Adrenal gland (tissue), 12 donors: ENCODE results near the gene CSPG4. TPM values are rescaled to one million over a fixed set of nuclear protein-coding genes. Genes with fewer than 3 reads are reported as not detected.
"Not testable (repeated sequence)": the region's sequence is repeated elsewhere in the genome, so short reads cannot be mapped to it uniquely, and the experiment has no call there.

Source experiments
- DNase-seq, 7 donors: peaks; one replicate each; pipeline ENCODE4 v3.0.0-alpha.2; 2019 to 2020
- H3K27ac ChIP-seq, 5 donors: fragments of 200-600 bp; sonication (generic) in 4 of 5; 1 replicate in 3 of 5; 2 replicates in 2 of 5; pipeline versions ENCODE4 v1.5.1 to v1.8.0; 2016 to 2020; ENCODE audit warnings: mild to moderate bottlenecking in 1 of 5
- H3K27me3 ChIP-seq: fragments of 200-600 bp; 2 replicates; pipeline ENCODE4 v1.8.0; 2021
- H3K36me3 ChIP-seq, 2 donors: fragments of 200-600 bp; replicated peaks in 1 of 2; 1 replicate in 1 of 2; 2 replicates in 1 of 2; pipeline versions ENCODE4 v1.5.1 to v1.8.0; 2018 to 2022
- H3K4me1 ChIP-seq, 2 donors: fragments of 200-600 bp; replicated peaks in 1 of 2; 1 replicate in 1 of 2; 2 replicates in 1 of 2; pipeline versions ENCODE4 v1.5.1 to v1.8.0; 2018 to 2021
- H3K4me3 ChIP-seq, 4 donors: fragments of 200-600 bp; sonication (generic) in 3 of 4; one replicate each; pipeline ENCODE4 v1.5.1; 2016 to 2018
- H3K9me3 ChIP-seq, 3 donors: fragments of 200-600 bp; sonication (generic) in 1 of 3; replicated peaks in 1 of 3; 1 replicate in 2 of 3; 2 replicates in 1 of 3; pipeline versions ENCODE4 v1.5.1 to v1.8.0; 2016 to 2021
- CTCF ChIP-seq, 6 experiments: fragments of 450-650 bp in 4 of 6; fragments of 200-600 bp in 2 of 6; sonication (generic) in 1 of 6; IDR thresholded peaks; 1 replicate in 5 of 6; 2 replicates in 1 of 6; pipeline versions ENCODE4 v1.5.1 to v1.8.0; 2016 to 2021; ENCODE audit warnings: antibody characterized with exemption in 6 of 6, mild to moderate bottlenecking in 2 of 6, moderate library complexity in 1 of 6
- POLR2A ChIP-seq, 2 donors: fragments of 450-650 bp; IDR thresholded peaks; one replicate each; pipeline ENCODE4 v1.6.1; 2017; ENCODE audit warnings: antibody characterized with exemption in 2 of 2, mild to moderate bottlenecking in 2 of 2, moderate library complexity in 1 of 2
- WGBS, 4 donors: extraction: QIAGEN DNeasy Blood & Tissue Kit in 2 of 4; methylation state at CpG; one replicate each; pipeline versions ENCODE4 v1.1.5 to v1.1.7; 2013 to 2017; 5-methylcytosine and 5-hydroxymethylcytosine counted together
- intact Hi-C, 2 donors: fragments of 100-400 bp; cut with DNase I; formaldehyde crosslinking; loops; one replicate each; pipeline versions ENCODE4 v1.14.1 to v1.15.0; 2022 to 2023
- polyA plus RNA-seq, 3 donors: library from polyadenylated mRNA; stranded (reverse); fragments of 200-250 nt in 2 of 3; fragments of 350-450 nt in 1 of 3; fragmentation: Illumina TruSeq in 1 of 3; extraction: RNeasy Lipid Tissue Mini Kit (QIAGEN cat#74804) in 1 of 3; gene quantifications; one replicate each; pipeline ENCODE4 v1.2.3, GENCODE V29; 2013 to 2014
- total RNA-seq, 9 donors: library from RNA; depleted of rRNA in 4 of 9; stranded (reverse); fragments of >200 nt in 4 of 9; fragments of 120-200 nt in 1 of 9; fragmentation: NEBNext Ultra II Directional in 1 of 9; extraction: Animal tissue kit (Norgen Biotek cat#: 25700) in 1 of 9; gene quantifications; one replicate each; pipeline versions ENCODE4 v1.1.0 to v1.2.4, GENCODE V29; 2013 to 2023
- donor health status: healthy with polysubstance abuse.
- donor health status: Bipolar disorder and iron deficiency.
- donor health status: DM: yes; HTN: yes; CAD: no.
- donor health status: DM: no; HTN: no; CAD: no.
- donor health status: DM: no; HTN: no; CAD: no.
- donor health status: DM: yes; HTN: yes; CAD: no.

The CSPG4 gene
- total and polyA plus RNA-seq, 12 donors = 0.55 to 6.6 (median 2.8) TPM

GRCh38 chr15:75713338-75713895 is 769 bp upstream of the CSPG4 start:
- H3K4me1 ChIP-seq = peaks cover 6 to 12% of the 10 kb centered on the region in 2 donors
- no peak overlapping the region for H3K4me3 ChIP-seq
- peak overlapping the region in 1 of 5 donors; percentile 31 for H3K27ac ChIP-seq
- TF ChIP-seq POLR2A (IDR thresholded peaks at IDR 0.05) = no peak
- no peak for TF ChIP-seq CTCF (IDR thresholded peaks at IDR 0.05)
- intact Hi-C loops = no loop called here
- DNase-seq = peak in 1 of 7 donors; percentile 32
- H3K27me3 ChIP-seq = no peaks in the 10 kb centered on the region
- WGBS, 4 donors = 47 to 56% (median 51%) methylated on average over 5 to 9 of the region's 9 CpGs
- H3K9me3 ChIP-seq = no peaks in the 10 kb centered on the region
- H3K36me3 ChIP-seq = no peaks in the 10 kb centered on the region

GRCh38 chr15:75711495-75711894 is 1.2 kb downstream of the CSPG4 start:
- H3K4me1 ChIP-seq = peaks cover 6 to 12% of the 10 kb centered on the region in 2 donors
- H3K9me3 ChIP-seq, DNase-seq, H3K27ac ChIP-seq, H3K27me3 ChIP-seq, intact Hi-C loops, H3K4me3 ChIP-seq, H3K36me3 ChIP-seq: not testable (repeated sequence)
- 69 to 73% (median 70%) methylated on average over 5 to 7 of the region's 7 CpGs for WGBS, 4 donors

GRCh38 chr15:75710874-75711273 is 1.8 kb downstream of the CSPG4 start:
- H3K4me1 ChIP-seq = peaks cover 6 to 12% of the 10 kb centered on the region in 2 donors
- DNase-seq, H3K27ac ChIP-seq, intact Hi-C loops, H3K36me3 ChIP-seq, H3K4me3 ChIP-seq, H3K27me3 ChIP-seq, H3K9me3 ChIP-seq: not testable (repeated sequence)
- 94% methylated on average over 5 of the region's 5 CpGs; no CpG with 5 or more reads in 2 of the 4 donors for WGBS, 4 donors

GRCh38 chr15:75709458-75709857 is 3.2 kb downstream of the CSPG4 start:
- WGBS, 4 donors = 22 to 38% (median 31%) methylated on average over 7 to 13 of the region's 15 CpGs
- H3K36me3 ChIP-seq, H3K9me3 ChIP-seq, intact Hi-C loops, H3K27me3 ChIP-seq, H3K4me3 ChIP-seq: not testable (repeated sequence)
- DNase-seq = peak in 6 of 7 donors; percentile 50 to 83 (median 72)
- TF ChIP-seq POLR2A (IDR thresholded peaks at IDR 0.05) = peak in 1 of 2 donors; percentile 8
- H3K27ac ChIP-seq = peak overlapping the region in 1 of 5 donors; percentile 40
- peaks cover 6 to 12% of the 10 kb centered on the region in 2 donors for H3K4me1 ChIP-seq

- Histone ChIP-seq H3K36me3 (no peaks in the 10 kb centered on the region), H3K4me3 (no peak overlapping the region), H3K9me3 (no peaks in the 10 kb centered on the region), H3K27ac (no peak overlapping the region), H3K27me3 (no peaks in the 10 kb centered on the region), H3K4me1 (peaks cover 0 to 10% of the 10 kb centered on the region in 2 donors)
- TF ChIP-seq POLR2A (IDR thresholded peaks at IDR 0.05) (no peak), CTCF (IDR thresholded peaks at IDR 0.05) (no peak)
- intact Hi-C loops = no loop called here
- peak; percentile 59 to 84 (median 75) for DNase-seq
- WGBS, 4 donors = 25 to 40% (median 27%) methylated on average over 2 of the region's 2 CpGs
Measured at GRCh38 chr15:75706682-75706954, 6.0 kb downstream of the CSPG4 start.
